Spleen (tissue), 7 donors: Measurements from ENCODE around the gene SLC5A9.

Source experiments
- POLR2AphosphoS5 ChIP-seq, 3 donors: sonication (generic); formaldehyde crosslinking; IDR thresholded peaks; one replicate each; pipeline ENCODE4 v1.5.1; 2017; ENCODE audit warnings: antibody characterized with exemption in 3 of 3
- TF ChIP-seq, protein P1 (sequence below), 11 experiments: fragments of 200-600 bp in 7 of 11; fragments of 450-650 bp in 4 of 11; sonication (generic) in 4 of 11; IDR thresholded peaks in 8 of 11; conservative IDR thresholded peaks in 3 of 11; 1 replicate in 7 of 11; 2 replicates in 4 of 11; pipeline versions ENCODE4 v1.4.0 to v1.8.0; 2016 to 2021; ENCODE audit warnings: antibody characterized with exemption in 11 of 11, inconsistent platforms in 4 of 11, mild to moderate bottlenecking in 1 of 11
- donor health status: DM: no; HTN: no; CAD: no; lungs with moderate emphysema.
- donor health status: DM: no; HTN: no; CAD: no.
- donor health status: DM: no; HTN: no; CAD: no.

GRCh38 chr1:48227165-48228013 lies 4.9 kb downstream of the SLC5A9 start:
- TF ChIP-seq, protein P1, sequence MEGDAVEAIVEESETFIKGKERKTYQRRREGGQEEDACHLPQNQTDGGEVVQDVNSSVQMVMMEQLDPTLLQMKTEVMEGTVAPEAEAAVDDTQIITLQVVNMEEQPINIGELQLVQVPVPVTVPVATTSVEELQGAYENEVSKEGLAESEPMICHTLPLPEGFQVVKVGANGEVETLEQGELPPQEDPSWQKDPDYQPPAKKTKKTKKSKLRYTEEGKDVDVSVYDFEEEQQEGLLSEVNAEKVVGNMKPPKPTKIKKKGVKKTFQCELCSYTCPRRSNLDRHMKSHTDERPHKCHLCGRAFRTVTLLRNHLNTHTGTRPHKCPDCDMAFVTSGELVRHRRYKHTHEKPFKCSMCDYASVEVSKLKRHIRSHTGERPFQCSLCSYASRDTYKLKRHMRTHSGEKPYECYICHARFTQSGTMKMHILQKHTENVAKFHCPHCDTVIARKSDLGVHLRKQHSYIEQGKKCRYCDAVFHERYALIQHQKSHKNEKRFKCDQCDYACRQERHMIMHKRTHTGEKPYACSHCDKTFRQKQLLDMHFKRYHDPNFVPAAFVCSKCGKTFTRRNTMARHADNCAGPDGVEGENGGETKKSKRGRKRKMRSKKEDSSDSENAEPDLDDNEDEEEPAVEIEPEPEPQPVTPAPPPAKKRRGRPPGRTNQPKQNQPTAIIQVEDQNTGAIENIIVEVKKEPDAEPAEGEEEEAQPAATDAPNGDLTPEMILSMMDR (IDR thresholded peaks at IDR 0.05 in 8 of 11, conservative IDR thresholded peaks at IDR 0.05 in 3 of 11): no peak
- peak in 1 of 3 donors; percentile 54 for TF ChIP-seq POLR2AphosphoS5 (IDR thresholded peaks at IDR 0.05)
